NCI-H2196 treated with DMSO at 0.1 percent for 48 hours (cell line): ENCODE results near the gene ARMC9.
"Not testable (repeated sequence)": the region's sequence is repeated elsewhere in the genome, so short reads cannot be mapped to it uniquely, and the experiment has no call there.

ENCODE experiments used
- DNase-seq: peaks from one replicate; lab custom pipeline; 2025; ENCODE audit not compliant: unreplicated experiment; lab: John Stamatoyannopoulos, UW

ARMC9 gene

GRCh38 chr2:231243866-231244265 is 45.4 kb downstream of the ARMC9 start:
- no peak for DNase-seq

DNA sequence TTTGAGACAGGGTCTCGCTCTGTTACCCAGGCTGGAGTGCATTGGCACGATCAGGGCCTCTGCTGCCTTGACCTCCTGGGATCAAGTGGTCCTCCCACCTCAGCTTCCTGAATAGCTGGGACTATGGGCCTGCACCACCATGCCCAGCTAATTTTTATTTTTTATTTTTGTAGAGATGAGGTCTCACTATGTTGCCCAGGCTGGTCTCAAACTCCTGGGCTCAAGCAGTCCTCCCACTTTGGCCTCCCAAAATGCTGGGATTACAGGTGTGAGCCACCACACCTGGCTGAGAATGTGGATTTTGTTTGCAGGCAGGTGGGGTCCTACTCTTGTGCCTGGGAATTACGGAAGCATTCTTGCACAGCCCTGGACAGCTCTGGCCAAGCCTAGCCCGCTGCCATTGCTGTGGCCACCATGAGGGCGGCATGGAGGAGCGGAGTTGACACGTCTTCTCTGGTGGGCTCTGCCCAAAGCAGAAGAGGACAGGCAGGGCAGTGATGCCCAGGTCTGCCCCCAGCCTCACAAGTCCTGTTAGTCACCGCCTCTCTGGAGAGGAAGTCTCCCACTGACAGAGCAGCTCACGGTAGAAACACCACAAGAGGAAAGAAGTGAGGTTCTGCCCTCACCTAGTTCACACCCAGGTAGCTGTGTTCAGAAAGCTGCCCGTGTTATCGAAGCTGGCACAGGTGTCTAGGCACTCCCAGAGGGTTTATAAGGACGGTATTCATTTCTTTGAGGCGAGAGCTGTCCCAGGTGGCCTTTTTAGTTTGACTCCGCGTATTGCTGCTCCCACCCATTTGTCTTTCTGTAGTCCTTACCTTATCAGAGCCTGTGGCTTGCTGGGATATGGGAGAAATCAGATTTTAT is 46.2 kb downstream of the ARMC9 start:
- no peak for DNase-seq

DNA sequence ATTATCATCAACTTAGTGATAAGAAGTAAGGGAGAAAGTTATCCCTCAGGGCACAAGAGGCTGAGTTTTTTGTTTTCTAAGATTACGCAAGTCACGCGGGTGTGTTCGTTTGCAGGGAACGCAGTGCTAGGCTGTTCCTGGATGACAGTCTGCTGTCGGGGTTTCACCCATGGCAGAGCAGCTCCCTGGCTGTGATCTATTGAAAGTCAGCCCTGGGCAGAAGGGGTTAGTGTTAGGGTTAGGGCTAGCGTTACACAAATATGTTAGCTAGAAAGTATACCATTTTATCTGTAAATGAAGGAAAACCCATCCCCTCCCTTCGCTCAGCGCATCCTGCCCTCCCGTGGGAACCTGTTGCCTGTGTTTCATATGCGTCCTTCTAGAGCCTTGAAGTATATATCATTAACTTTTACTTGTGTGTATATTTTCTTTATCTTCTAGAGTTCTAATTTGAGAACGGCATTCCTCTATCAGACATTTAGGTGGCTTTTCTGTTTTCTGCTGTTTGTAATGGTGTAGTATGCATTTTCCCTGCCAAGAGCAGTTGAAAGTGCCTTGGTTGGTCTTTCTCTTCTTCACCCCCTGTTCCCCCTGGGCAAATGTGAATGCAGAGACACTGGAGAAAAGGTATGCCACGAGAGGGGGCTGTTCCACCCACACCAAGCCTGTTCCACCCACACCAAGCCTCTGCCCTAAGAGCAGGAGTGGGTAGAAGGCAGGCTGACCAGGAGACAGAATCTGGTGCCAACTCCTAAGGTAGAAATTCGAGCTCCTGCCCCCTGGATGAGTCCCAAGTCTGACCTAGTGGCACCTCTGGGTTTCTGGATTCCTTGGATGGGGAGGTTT is 47.0 kb downstream of the ARMC9 start:
- peak; percentile 73 for DNase-seq

DNA sequence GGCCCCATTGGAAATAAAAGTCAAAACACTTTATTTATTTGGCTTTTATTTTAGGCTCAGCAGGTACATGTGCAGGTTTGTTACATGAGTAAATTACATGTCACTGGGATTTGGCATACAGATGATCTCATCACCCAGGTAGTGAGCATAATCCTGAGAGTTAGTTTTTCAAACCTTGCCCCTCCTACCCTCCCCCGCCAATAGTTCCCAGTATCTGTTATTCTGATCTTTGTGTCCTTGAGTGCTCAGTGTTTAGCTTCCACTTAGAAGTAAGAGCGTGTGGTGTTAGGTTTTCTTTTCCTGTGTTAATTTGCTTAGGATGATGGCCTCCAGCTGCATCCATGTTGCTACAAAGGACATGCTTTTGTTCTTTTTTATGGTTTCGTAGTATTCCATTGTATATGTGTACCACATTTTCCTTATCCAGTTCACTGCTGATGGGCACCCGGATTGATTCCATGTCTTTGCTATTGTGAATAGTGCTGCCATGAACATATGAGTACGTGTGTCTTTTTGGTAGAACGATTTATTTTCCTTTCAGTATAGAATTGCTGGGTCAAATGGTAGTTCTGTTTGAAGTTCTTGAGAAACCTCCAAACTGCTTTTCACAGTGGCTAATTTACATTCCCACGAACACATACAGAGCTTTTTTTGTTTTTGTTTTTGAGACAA is 47.9 kb downstream of the ARMC9 start:
- peak; percentile 78 for DNase-seq

DNA sequence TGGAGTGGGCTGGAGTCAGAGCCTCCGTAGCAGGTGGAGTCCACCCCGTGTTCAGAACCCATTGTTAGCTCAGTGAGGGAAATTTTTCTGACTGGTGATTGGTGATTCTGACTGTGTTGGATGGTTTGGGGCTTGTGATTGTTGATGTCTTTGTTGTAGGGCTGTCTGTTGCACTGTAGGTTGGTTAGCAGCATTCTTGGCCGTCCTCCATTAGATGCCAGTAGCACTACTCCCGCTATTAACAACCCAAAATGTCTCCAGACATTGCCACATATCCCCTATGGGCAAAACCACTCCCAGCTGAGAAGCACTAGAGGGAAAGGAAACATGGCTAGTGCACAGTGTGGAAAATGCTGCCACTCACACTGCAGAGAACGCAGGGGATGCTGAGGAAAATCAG is 51.7 kb downstream of the ARMC9 start:
- no peak for DNase-seq

GRCh38 chr2:231250698-231251097 is 52.3 kb downstream of the ARMC9 start:
- no peak for DNase-seq

DNA sequence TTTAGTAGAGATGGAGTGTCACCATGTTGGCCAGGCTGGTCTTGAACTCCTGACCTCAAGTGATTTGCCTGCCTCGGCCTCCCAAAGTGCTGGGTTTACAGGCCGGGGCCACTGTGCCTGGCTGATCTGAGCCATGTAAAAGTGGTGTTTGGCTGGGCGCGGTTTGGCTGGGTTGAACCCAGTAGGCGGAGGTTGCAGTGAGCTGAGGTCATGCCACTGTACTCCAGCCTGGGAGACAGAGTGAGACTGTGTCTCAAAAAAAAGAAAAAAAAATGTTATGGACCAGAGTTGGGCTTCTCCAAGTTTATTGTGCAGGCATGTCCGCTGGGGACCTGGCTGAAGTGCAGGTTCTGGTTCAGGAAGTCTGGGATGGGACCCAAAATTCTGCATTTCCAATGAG is 54.9 kb downstream of the ARMC9 start:
- not testable (repeated sequence) for DNase-seq

DNA sequence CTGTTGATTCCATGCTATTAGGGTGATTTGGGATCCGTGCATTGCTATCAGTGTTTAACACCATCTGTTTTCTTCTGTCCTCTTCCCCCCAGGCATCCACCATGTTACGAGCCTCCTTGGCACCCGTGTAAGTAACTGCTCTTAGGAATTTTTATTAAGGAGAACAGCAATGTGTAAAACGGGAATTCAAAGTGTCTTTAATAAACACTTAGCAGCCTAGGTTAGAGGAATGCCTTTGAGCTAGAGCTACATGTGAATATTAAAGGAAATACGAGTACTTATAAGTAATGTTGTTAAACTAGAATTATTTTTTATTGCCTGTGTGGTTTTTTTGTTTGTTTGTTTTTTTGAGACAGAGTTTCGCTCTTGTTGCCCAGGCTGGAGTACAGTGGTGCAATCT is 58.1 kb downstream of the ARMC9 start:
- DNase-seq: no peak

DNA sequence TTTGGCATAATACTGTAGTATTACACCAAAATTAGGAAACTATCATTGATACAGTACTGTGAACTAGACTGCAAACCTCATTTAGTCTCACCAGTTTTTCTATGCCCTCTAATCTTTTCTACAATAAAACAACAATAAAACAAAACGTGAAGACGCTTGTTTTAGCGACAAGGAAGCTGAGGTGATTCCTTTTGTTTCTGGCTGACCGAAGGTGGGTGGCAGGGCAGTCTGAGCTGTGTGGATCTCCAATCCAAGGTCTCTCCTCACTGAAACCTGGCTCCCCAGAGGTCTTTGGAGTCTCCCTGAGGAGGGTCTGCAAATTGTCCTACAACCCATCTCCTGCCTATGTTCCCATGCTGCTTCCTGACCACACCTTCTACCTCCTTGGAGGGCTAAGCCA is 59.3 kb downstream of the ARMC9 start:
- no peak for DNase-seq

- no peak for DNase-seq
Measured at GRCh38 chr2:231258701-231259100, 60.3 kb downstream of the ARMC9 start.

GRCh38 chr2:231259104-231259503 is 60.7 kb downstream of the ARMC9 start:
- DNase-seq: no peak

DNA sequence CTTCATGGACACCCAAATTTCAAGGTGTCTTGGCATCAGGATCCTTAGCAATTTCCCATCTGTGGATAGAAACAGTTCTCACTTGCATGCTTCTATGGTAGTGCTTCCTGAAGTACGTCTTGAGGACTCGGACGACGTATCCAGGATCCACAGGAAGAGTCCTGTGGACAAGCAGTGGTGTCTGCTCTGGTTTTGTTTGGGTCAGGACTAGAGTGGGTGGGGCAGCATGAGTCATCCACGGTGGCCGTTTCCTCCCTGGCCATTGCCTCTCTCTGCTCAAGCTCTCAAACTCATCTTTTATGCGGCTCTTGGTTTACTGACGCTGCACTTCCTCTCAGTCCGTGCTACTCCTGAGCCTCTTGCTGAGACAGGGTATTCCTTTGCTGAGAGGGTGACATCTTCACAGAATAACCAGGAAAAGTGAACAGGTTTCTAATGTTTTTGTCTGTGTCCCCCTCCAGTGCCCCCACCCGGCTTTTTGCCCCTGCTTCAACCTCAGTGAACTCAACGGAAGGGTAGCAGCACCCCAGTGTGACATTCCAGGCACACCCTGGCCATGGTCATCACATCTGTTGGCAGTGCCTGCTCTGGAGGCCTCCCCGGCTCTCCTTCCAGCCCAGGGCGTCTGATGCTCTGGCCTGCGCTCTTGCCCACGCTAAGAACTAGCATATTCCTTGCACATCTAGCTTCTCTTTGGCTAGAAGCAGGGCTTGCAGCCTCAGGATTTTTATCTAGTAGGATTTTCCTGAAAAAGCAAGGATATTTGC is 62.2 kb downstream of the ARMC9 start:
- no peak for DNase-seq

GRCh38 chr2:231263118-231263831 is 64.8 kb downstream of the ARMC9 start:
- DNase-seq: peak; percentile 83

GRCh38 chr2:231270221-231271114 is 72.0 kb downstream of the ARMC9 start:
- DNase-seq: no peak

- DNase-seq: no peak
Measured at GRCh38 chr2:231272991-231273390, 74.6 kb downstream of the ARMC9 start.

GRCh38 chr2:231276987-231277386 is 78.6 kb downstream of the ARMC9 start:
- no peak for DNase-seq

DNA sequence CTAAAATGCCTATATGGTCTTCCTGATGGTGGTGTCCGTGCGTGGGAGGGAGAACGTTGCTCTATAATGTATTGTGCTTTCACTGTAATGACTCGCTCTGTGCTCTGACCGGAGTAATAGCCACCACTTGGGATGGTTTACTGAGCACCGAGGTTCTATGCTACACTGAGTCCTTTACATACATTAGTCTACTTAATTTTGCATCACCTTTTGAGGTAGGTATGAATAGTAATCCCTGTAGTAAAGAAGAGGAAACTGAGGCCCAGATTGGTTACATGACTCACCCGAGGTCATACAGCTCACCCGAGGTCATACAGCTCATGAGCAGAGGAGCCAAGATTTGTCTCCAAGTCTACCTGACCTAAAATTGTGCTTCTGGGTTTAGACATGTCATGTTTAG is 79.5 kb downstream of the ARMC9 start:
- no peak for DNase-seq

GRCh38 chr2:231278868-231279267 is 80.4 kb downstream of the ARMC9 start:
- DNase-seq: no peak

DNA sequence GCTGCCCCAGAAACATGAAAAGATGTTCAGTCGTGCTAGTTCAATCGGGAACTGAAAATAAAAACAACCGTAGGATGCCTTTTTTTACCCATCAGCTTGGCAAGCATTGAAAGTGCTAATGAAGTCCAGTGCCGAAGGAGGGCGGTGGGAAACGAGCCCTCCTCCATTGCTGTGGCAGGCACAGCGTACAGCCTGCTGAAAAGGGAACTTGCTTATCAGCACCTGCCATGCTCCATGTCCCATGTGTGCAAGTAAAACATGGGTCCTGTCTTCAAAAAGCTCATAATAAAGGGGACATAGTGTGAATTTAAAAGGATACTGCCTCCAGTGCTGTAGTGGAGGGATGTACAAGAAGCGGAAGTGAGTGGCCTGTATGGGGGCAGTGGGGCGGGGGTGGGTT is 82.4 kb downstream of the ARMC9 start:
- no peak for DNase-seq
